Mucosa of stomach (tissue), 1 donor: Measurements from ENCODE around the gene AKAP10.
"Not testable (repeated sequence)": the region's sequence is repeated elsewhere in the genome, so short reads cannot be mapped to it uniquely, and the experiment has no call there.

Experiments
- H3K27me3 ChIP-seq: one replicate; pipeline ENCODE4 v1.7.0; 2013; ENCODE audit warnings: mild to moderate bottlenecking, low read length; ENCODE audit not compliant: control insufficient read depth, insufficient read depth
- H3K36me3 ChIP-seq: one replicate; pipeline ENCODE4 v1.7.0; 2013; ENCODE audit warnings: low read length; ENCODE audit not compliant: control insufficient read depth, insufficient read depth
- H3K4me1 ChIP-seq: one replicate; pipeline ENCODE4 v1.7.0; 2013; ENCODE audit warnings: mild to moderate bottlenecking, low read length; ENCODE audit not compliant: control insufficient read depth, insufficient read depth
- H3K4me3 ChIP-seq: one replicate; pipeline ENCODE4 v1.7.0; 2013; ENCODE audit warnings: low read length
- H3K9ac ChIP-seq: one replicate; pipeline ENCODE4 v1.7.0; 2013; ENCODE audit warnings: mild to moderate bottlenecking, low read length, moderate library complexity
- H3K9me3 ChIP-seq: one replicate; pipeline ENCODE4 v1.7.0; 2013; ENCODE audit warnings: mild to moderate bottlenecking, low read length, moderate library complexity; ENCODE audit not compliant: control insufficient read depth
- donor health status: Pancreatic carcinoma.

Gene AKAP10

GRCh38 chr17:19977293-19978208, at the start of gene AKAP10:
Gene AKAP10, minus strand, starts transcription at chr17:19977828. Its CDS starts 149 bp downstream, at chr17:19977679.
- no peaks in the 10 kb centered on the region for H3K27me3 ChIP-seq
- H3K36me3 ChIP-seq, result no peaks in the 10 kb centered on the region
- H3K9ac ChIP-seq, result peak within 1 kb of the TSS; percentile 98
- no peaks in the 10 kb centered on the region for H3K9me3 ChIP-seq
- peak within 1 kb of the TSS; percentile 85 for H3K4me3 ChIP-seq
- peaks cover 13% of the 10 kb centered on the region for H3K4me1 ChIP-seq

GRCh38 chr17:20026960-20027359, 49.3 kb upstream of the AKAP10 start:
- no peaks in the 10 kb centered on the region for H3K36me3 ChIP-seq
- peaks cover 4% of the 10 kb centered on the region for H3K27me3 ChIP-seq
- no peak overlapping the region for H3K4me3 ChIP-seq
- H3K4me1 ChIP-seq, result no peaks in the 10 kb centered on the region
- H3K9ac ChIP-seq, result no peak overlapping the region
- H3K9me3 ChIP-seq, result no peaks in the 10 kb centered on the region

GRCh38 chr17:20022701-20023100, 45.1 kb upstream of the AKAP10 start:
- Histone ChIP-seq H3K27me3 (peaks cover 4% of the 10 kb centered on the region), H3K9me3 (no peaks in the 10 kb centered on the region), H3K4me3 (no peak overlapping the region), H3K36me3 (no peaks in the 10 kb centered on the region), H3K9ac (no peak overlapping the region), H3K4me1 (no peaks in the 10 kb centered on the region)

GRCh38 chr17:20016475-20016992, 38.9 kb upstream of the AKAP10 start:
- H3K9me3 ChIP-seq, H3K27me3 ChIP-seq, H3K4me3 ChIP-seq, H3K36me3 ChIP-seq, H3K4me1 ChIP-seq, H3K9ac ChIP-seq: not testable (repeated sequence)

- Histone ChIP-seq H3K36me3 (no peaks in the 10 kb centered on the region), H3K27me3 (peaks cover 24% of the 10 kb centered on the region), H3K4me1 (no peaks in the 10 kb centered on the region), H3K9me3 (no peaks in the 10 kb centered on the region), H3K9ac (no peak overlapping the region), H3K4me3 (no peak overlapping the region)
These were observed 34.4 kb upstream of the AKAP10 start for GRCh38 chr17:20012017-20012536.

GRCh38 chr17:20010936-20011335, 33.3 kb upstream of the AKAP10 start:
- Histone ChIP-seq H3K36me3 (no peaks in the 10 kb centered on the region), H3K9me3 (no peaks in the 10 kb centered on the region), H3K9ac (no peak overlapping the region), H3K27me3 (peaks cover 24% of the 10 kb centered on the region), H3K4me1 (no peaks in the 10 kb centered on the region), H3K4me3 (no peak overlapping the region)

GRCh38 chr17:20010099-20010863, 32.7 kb upstream of the AKAP10 start:
- no peaks in the 10 kb centered on the region for H3K36me3 ChIP-seq
- H3K27me3 ChIP-seq, result peaks cover 24% of the 10 kb centered on the region
- no peaks in the 10 kb centered on the region for H3K4me1 ChIP-seq
- no peaks in the 10 kb centered on the region for H3K9me3 ChIP-seq
- H3K9ac ChIP-seq, result peak overlapping the region; percentile 18
- H3K4me3 ChIP-seq, result peak overlapping the region; percentile 5

GRCh38 chr17:20009302-20010098, 31.9 kb upstream of the AKAP10 start, which contains the start of gene SPECC1:
Gene SPECC1, plus strand, starts transcription at chr17:20009359. Its CDS starts 87,293 bp downstream, at chr17:20096652.
- H3K27me3 ChIP-seq, result peaks cover 24% of the 10 kb centered on the region

GRCh38 chr17:20009052-20009301, 31.3 kb upstream of the AKAP10 start:
- H3K9ac ChIP-seq, result peak overlapping the region; percentile 64

More at GRCh38 chr17:20009302-20010098, 31.9 kb upstream of the AKAP10 start, which contains the start of gene SPECC1:
- peak within 1 kb of the TSS; percentile 64 for H3K9ac ChIP-seq
- H3K4me1 ChIP-seq, result no peaks in the 10 kb centered on the region
- H3K36me3 ChIP-seq, result no peaks in the 10 kb centered on the region
- H3K4me3 ChIP-seq, result peak within 1 kb of the TSS; percentile 50
- H3K9me3 ChIP-seq, result no peaks in the 10 kb centered on the region

GRCh38 chr17:20008242-20009051, 30.8 kb upstream of the AKAP10 start:
- Histone ChIP-seq H3K36me3 (no peaks in the 10 kb centered on the region), H3K4me3 (peak overlapping the region; percentile 50), H3K9me3 (no peaks in the 10 kb centered on the region), H3K4me1 (no peaks in the 10 kb centered on the region), H3K27me3 (peaks cover 24% of the 10 kb centered on the region), H3K9ac (peak overlapping the region; percentile 64)

More at GRCh38 chr17:20009052-20009301, 31.3 kb upstream of the AKAP10 start:
- Histone ChIP-seq H3K4me1 (no peaks in the 10 kb centered on the region), H3K9me3 (no peaks in the 10 kb centered on the region), H3K4me3 (peak overlapping the region; percentile 50), H3K36me3 (no peaks in the 10 kb centered on the region), H3K27me3 (peaks cover 24% of the 10 kb centered on the region)

- Histone ChIP-seq H3K36me3 (no peaks in the 10 kb centered on the region), H3K4me1 (peaks cover 3% of the 10 kb centered on the region), H3K27me3 (peaks cover 5% of the 10 kb centered on the region), H3K9me3 (no peaks in the 10 kb centered on the region), H3K4me3 (no peak overlapping the region), H3K9ac (no peak overlapping the region)
These were observed 18.9 kb upstream of the AKAP10 start for GRCh38 chr17:19996502-19996901.
